Prostate gland (tissue), 2 donors: ENCODE measurements around the gene STX7.

Experiments used
- CTCF ChIP-seq, 4 experiments: fragments of 200-600 bp in 2 of 4; fragments of 450-650 bp in 2 of 4; sonication (generic) in 2 of 4; IDR thresholded peaks; 1 replicate in 3 of 4; 2 replicates in 1 of 4; pipeline ENCODE4 v1.5.1; 2016 to 2019; ENCODE audit warnings: antibody characterized with exemption in 4 of 4, mild to moderate bottlenecking in 2 of 4, moderate library complexity in 2 of 4
- POLR2AphosphoS5 ChIP-seq: sonication (generic); formaldehyde crosslinking; IDR thresholded peaks from one replicate; pipeline ENCODE4 v1.6.1; 2017; ENCODE audit warnings: antibody characterized with exemption

- TF ChIP-seq CTCF (IDR thresholded peaks at IDR 0.05), result no peak
- TF ChIP-seq POLR2AphosphoS5, result no peak
Measured at GRCh38 chr6:132490478-132491204, 22.3 kb downstream of the STX7 start.
